Fibroblast of lung (primary cell): ENCODE measurements around the gene SEL1L. TPM values are rescaled to one million over a fixed set of nuclear protein-coding genes. Genes with fewer than 3 reads are reported as not detected.
A peak's percentile ranks its signal among the peaks of the same experiment; 100 is the strongest.

Experiments used
- DNase-seq, 2 donors: peaks; one replicate each; pipeline versions ENCODE4 v3.0.0 to v3.0.0-alpha.2; 2010; ENCODE audit warnings: low read depth in 2 of 2
- H2AFZ ChIP-seq: 2 replicates; pipeline ENCODE4 v1.5.1; 2012; ENCODE audit warnings: low read length, control low read depth, inconsistent platforms
- H3K27ac ChIP-seq: 2 replicates; pipeline ENCODE4 v1.5.1; 2011; ENCODE audit warnings: low read length, control low read depth; ENCODE audit not compliant: insufficient read depth
- H3K27me3 ChIP-seq: 2 replicates; pipeline ENCODE4 v1.5.1; 2011; ENCODE audit warnings: mild to moderate bottlenecking, low read length; ENCODE audit not compliant: control insufficient read depth, insufficient read depth
- H3K36me3 ChIP-seq: 2 replicates; pipeline ENCODE4 v1.5.1; 2011; ENCODE audit warnings: low read length; ENCODE audit not compliant: control insufficient read depth, insufficient read depth
- H3K4me1 ChIP-seq: 2 replicates; pipeline ENCODE4 v1.5.1; 2011; ENCODE audit warnings: low read length; ENCODE audit not compliant: control insufficient read depth, insufficient read depth; ENCODE audit errors: extremely low read depth
- H3K4me2 ChIP-seq: 2 replicates; pipeline ENCODE4 v1.5.1; 2011; ENCODE audit warnings: low read length, control low read depth; ENCODE audit not compliant: insufficient read depth; ENCODE audit errors: extremely low read depth
- H3K4me3 ChIP-seq, 4 experiments: fragments of 200-600 bp in 1 of 4; sonication (generic) in 1 of 4; replicated peaks in 1 of 4; 2 replicates each; pipeline ENCODE4 v1.5.1; 2011 to 2016; ENCODE audit warnings: low read length in 4 of 4, low read depth in 3 of 4, mild to moderate bottlenecking in 3 of 4, control low read depth in 2 of 4, inconsistent platforms in 1 of 4, mixed read lengths in 1 of 4; ENCODE audit not compliant: insufficient read depth in 1 of 4; ENCODE audit errors: control extremely low read depth in 1 of 4
- H3K79me2 ChIP-seq: 2 replicates; pipeline ENCODE4 v1.5.1; 2012; ENCODE audit warnings: mild to moderate bottlenecking, low read length, inconsistent platforms; ENCODE audit not compliant: control insufficient read depth, insufficient read depth
- H3K9ac ChIP-seq: 2 replicates; pipeline ENCODE4 v1.5.1; 2011; ENCODE audit warnings: mild to moderate bottlenecking, low read length, control low read depth; ENCODE audit not compliant: insufficient read depth
- H3K9me3 ChIP-seq: 2 replicates; pipeline ENCODE4 v1.5.1; 2012; ENCODE audit warnings: low read depth, low read length; ENCODE audit not compliant: control insufficient read depth, insufficient read depth
- H4K20me1 ChIP-seq: 2 replicates; pipeline ENCODE4 v1.5.1; 2011; ENCODE audit warnings: low read length; ENCODE audit not compliant: control insufficient read depth, insufficient read depth; ENCODE audit errors: extremely low read depth
- CTCF ChIP-seq, 2 donors: IDR thresholded peaks in 1 of 2; conservative IDR thresholded peaks in 1 of 2; 1 replicate in 1 of 2; 2 replicates in 1 of 2; pipeline ENCODE4 v1.5.1; 2011 to 2012; ENCODE audit warnings: low read length in 2 of 2, control low read depth in 1 of 2, inconsistent platforms in 1 of 2, low read depth in 1 of 2, mild to moderate bottlenecking in 1 of 2
- EZH2 ChIP-seq: IDR thresholded peaks from 2 replicates; pipeline ENCODE4 v1.5.1; 2012; ENCODE audit warnings: low read length, control low read depth, mild to moderate bottlenecking; ENCODE audit errors: missing control alignments
- polyA plus RNA-seq, 2 donors: library from polyadenylated mRNA; depleted of rRNA in 1 of 2; stranded (reverse) in 1 of 2; unstranded in 1 of 2; fragments of >200 nt; gene quantifications; 2 replicates each; pipeline ENCODE4 v1.2.1, GENCODE V29; 2011 to 2012; ENCODE audit warnings: missing spikeins in 1 of 2
- total RNA-seq: library from RNA; depleted of rRNA; stranded (reverse); fragments of >200 nt; gene quantifications from 2 replicates; pipeline ENCODE4 v1.2.1, GENCODE V29; 2014

The SEL1L gene
- total and polyA plus RNA-seq, 2 donors (not counting 1 experiment from before 2014, with no cell fraction given), result 39.3 to 143 TPM

- TF ChIP-seq CTCF (conservative IDR thresholded peaks at IDR 0.05 in 1 of 2, IDR thresholded peaks at IDR 0.05 in 1 of 2; ENCODE audit: low read depth in 1 of 2, low read length in 2 of 2) (no peak), EZH2 (no peak)
- Histone ChIP-seq H4K20me1 (no peaks in the 10 kb centered on the region), H2AFZ (no peak overlapping the region), H3K27ac (no peak overlapping the region), H3K4me1 (no peaks in the 10 kb centered on the region), H3K79me2 (no peaks in the 10 kb centered on the region), H3K9ac (no peak overlapping the region), H3K27me3 (no peaks in the 10 kb centered on the region), H3K9me3 (no peaks in the 10 kb centered on the region), H3K4me3 (no peak overlapping the region), H3K4me2 (no peak overlapping the region), H3K36me3 (no peaks in the 10 kb centered on the region)
- no peak for DNase-seq
Observed at GRCh38 chr14:81458352-81458751, 75.3 kb downstream of the SEL1L start.

GRCh38 chr14:81455390-81455789 lies 78.3 kb downstream of the SEL1L start:
- DNase-seq, result peak in 1 of 2 donors; percentile 68
- no peaks in the 10 kb centered on the region for H4K20me1 ChIP-seq
- TF ChIP-seq EZH2, result no peak
- TF ChIP-seq CTCF (conservative IDR thresholded peaks at IDR 0.05 in 1 of 2, IDR thresholded peaks at IDR 0.05 in 1 of 2; ENCODE audit: low read depth in 1 of 2, low read length in 2 of 2), result no peak
- no peak overlapping the region for H3K9ac ChIP-seq
- H3K4me1 ChIP-seq, result peaks cover under 1% of the 10 kb centered on the region
- H3K9me3 ChIP-seq, result no peaks in the 10 kb centered on the region
- no peak overlapping the region for H3K4me3 ChIP-seq
- peaks cover 2% of the 10 kb centered on the region for H3K27me3 ChIP-seq
- H3K79me2 ChIP-seq, result no peaks in the 10 kb centered on the region
- no peak overlapping the region for H3K27ac ChIP-seq
- H3K36me3 ChIP-seq, result no peaks in the 10 kb centered on the region
- H3K4me2 ChIP-seq, result no peak overlapping the region
- no peak overlapping the region for H2AFZ ChIP-seq

GRCh38 chr14:81454572-81455218 lies 79.0 kb downstream of the SEL1L start:
- Histone ChIP-seq H2AFZ (no peak overlapping the region), H3K4me3 (no peak overlapping the region), H3K79me2 (no peaks in the 10 kb centered on the region), H3K9me3 (no peaks in the 10 kb centered on the region), H3K36me3 (no peaks in the 10 kb centered on the region), H3K27me3 (peaks cover 2% of the 10 kb centered on the region), H3K27ac (no peak overlapping the region), H3K4me2 (no peak overlapping the region), H3K4me1 (peaks cover 3% of the 10 kb centered on the region), H3K9ac (no peak overlapping the region), H4K20me1 (no peaks in the 10 kb centered on the region)
- TF ChIP-seq EZH2, result no peak
- TF ChIP-seq CTCF (conservative IDR thresholded peaks at IDR 0.05 in 1 of 2, IDR thresholded peaks at IDR 0.05 in 1 of 2; ENCODE audit: low read depth in 1 of 2, low read length in 2 of 2), result no peak
- no peak for DNase-seq
